Measurements from ENCODE around the gene WDR88.
"Not testable (repeated sequence)": the region's sequence is repeated elsewhere in the genome, so short reads cannot be mapped to it uniquely, and the experiment has no call there.

Gene WDR88

GRCh38 chr19:33129901-33130300 lies 2.0 kb upstream of the WDR88 start:
- DNase-seq (ENCODE audit: low spot score) = no peak

- DNase-seq (ENCODE audit: low spot score) = no peak
These were observed 1.5 kb upstream of the WDR88 start for GRCh38 chr19:33130433-33130832.

- peak; percentile 58 for DNase-seq (ENCODE audit: low spot score)
These were observed 511 bp downstream of the WDR88 start for GRCh38 chr19:33132425-33132824.

- DNase-seq (ENCODE audit: low spot score) = no peak
These were observed 1.6 kb downstream of the WDR88 start for GRCh38 chr19:33133438-33134031.

- no peak for DNase-seq (ENCODE audit: low spot score)
These were observed 2.7 kb downstream of the WDR88 start for GRCh38 chr19:33134571-33135041.

GRCh38 chr19:33139165-33139564 lies 7.3 kb downstream of the WDR88 start:
- no peak for DNase-seq (ENCODE audit: low spot score)

- DNase-seq (ENCODE audit: low spot score) = peak; percentile 91
These were observed 12.0 kb downstream of the WDR88 start for GRCh38 chr19:33143897-33144405.

GRCh38 chr19:33146209-33146608 lies 14.3 kb downstream of the WDR88 start:
- DNase-seq (ENCODE audit: low spot score) = no peak

GRCh38 chr19:33147538-33147937 lies 15.6 kb downstream of the WDR88 start:
- no peak for DNase-seq (ENCODE audit: low spot score)

- DNase-seq (ENCODE audit: low spot score) = no peak
These were observed 19.1 kb downstream of the WDR88 start for GRCh38 chr19:33150852-33151518.

- DNase-seq (ENCODE audit: low spot score) = no peak
These were observed 20.3 kb downstream of the WDR88 start for GRCh38 chr19:33152176-33152575.

GRCh38 chr19:33152625-33153024 lies 20.7 kb downstream of the WDR88 start:
- not testable (repeated sequence) for DNase-seq (ENCODE audit: low spot score)

- DNase-seq (ENCODE audit: low spot score) = not testable (repeated sequence)
These were observed 22.4 kb downstream of the WDR88 start for GRCh38 chr19:33154313-33154712.

GRCh38 chr19:33156334-33156733 lies 24.4 kb downstream of the WDR88 start:
- DNase-seq (ENCODE audit: low spot score) = no peak

GRCh38 chr19:33157906-33158305 lies 26.0 kb downstream of the WDR88 start:
- no peak for DNase-seq (ENCODE audit: low spot score)

- no peak for DNase-seq (ENCODE audit: low spot score)
These were observed 26.5 kb downstream of the WDR88 start for GRCh38 chr19:33158365-33158764.

GRCh38 chr19:33159149-33159548 lies 27.2 kb downstream of the WDR88 start:
- no peak for DNase-seq (ENCODE audit: low spot score)

GRCh38 chr19:33159893-33160292 lies 28.0 kb downstream of the WDR88 start:
- no peak for DNase-seq (ENCODE audit: low spot score)

- DNase-seq (ENCODE audit: low spot score) = no peak
These were observed 29.3 kb downstream of the WDR88 start for GRCh38 chr19:33161201-33161600.

- no peak for DNase-seq (ENCODE audit: low spot score)
These were observed 31.6 kb downstream of the WDR88 start for GRCh38 chr19:33163481-33163880.

GRCh38 chr19:33166037-33166436 lies 34.1 kb downstream of the WDR88 start:
- not testable (repeated sequence) for DNase-seq (ENCODE audit: low spot score)

- no peak for DNase-seq (ENCODE audit: low spot score)
These were observed 35.5 kb downstream of the WDR88 start for GRCh38 chr19:33167438-33167837.

GRCh38 chr19:33168528-33168927 lies 36.6 kb downstream of the WDR88 start:
- no peak for DNase-seq (ENCODE audit: low spot score)
